MM.1S (cell line): ENCODE data around the gene SSH3.

Source experiments
- CTCF ChIP-seq: fragments of 300-600 bp; sonication (generic); IDR thresholded peaks from 2 replicates; pipeline ENCODE4 v1.5.1; 2016; ENCODE audit warnings: antibody characterized with exemption, low read length, mixed read lengths
- EZH2phosphoT487 ChIP-seq: fragments of 300-600 bp; sonication (generic); IDR thresholded peaks from 2 replicates; pipeline ENCODE4 v1.6.1; 2018; ENCODE audit warnings: antibody characterized with exemption, low read length

GRCh38 chr11:67323526-67323925, 20.2 kb downstream of the SSH3 start:
- TF ChIP-seq CTCF (no peak), EZH2phosphoT487 (no peak)
